HEK293T (cell line): ENCODE results near the gene ZMYM2.

Source experiments
- CTCF ChIA-PET: fragments of 350-600 bp; formaldehyde crosslinking; extraction: SDS; loops from one replicate; lab custom pipeline; 2021; ENCODE audit warnings: antibody characterized with exemption, inconsistent platforms; lab: Yijun Ruan, JAX
- POLR2A ChIA-PET: fragments of 350-600 bp; formaldehyde crosslinking; extraction: SDS; loops from one replicate; lab custom pipeline; 2020; ENCODE audit warnings: antibody characterized with exemption, inconsistent platforms; lab: Yijun Ruan, JAX
- DNase-seq: peaks from one replicate; pipeline ENCODE4 v3.0.0; 2012; ENCODE audit warnings: mixed read lengths; ENCODE audit errors: extremely low spot score
- ARNT ChIP-seq: fragments of 450-650 bp; IDR thresholded peaks from 2 replicates; pipeline ENCODE4 v1.6.1; 2017; ENCODE audit warnings: mild to moderate bottlenecking
- BHLHE40 ChIP-seq: fragments of 450-650 bp; IDR thresholded peaks from 2 replicates; pipeline ENCODE4 v1.6.1; 2016; ENCODE audit warnings: mild to moderate bottlenecking, moderate library complexity, borderline replicate concordance
- CTBP1 ChIP-seq: fragments of 450-650 bp; IDR thresholded peaks from 2 replicates; pipeline ENCODE4 v1.6.1; 2016; ENCODE audit warnings: borderline replicate concordance
- ELF4 ChIP-seq: fragments of 450-650 bp; IDR thresholded peaks from 2 replicates; pipeline ENCODE4 v1.6.1; 2017; ENCODE audit warnings: antibody characterized with exemption
- FOXA1 ChIP-seq: fragments of 450-650 bp; IDR thresholded peaks from 2 replicates; pipeline ENCODE4 v1.6.1; 2016; ENCODE audit warnings: mild to moderate bottlenecking
- FOXK2 ChIP-seq: fragments of 450-650 bp; IDR thresholded peaks from 2 replicates; pipeline ENCODE4 v1.6.1; 2016; ENCODE audit warnings: mild to moderate bottlenecking
- FOXM1 ChIP-seq: fragments of 450-650 bp; IDR thresholded peaks from 2 replicates; pipeline ENCODE4 v1.6.1; 2017; ENCODE audit warnings: mild to moderate bottlenecking, borderline replicate concordance
- HDGF ChIP-seq: fragments of 450-650 bp; IDR thresholded peaks from 2 replicates; pipeline ENCODE4 v1.6.1; 2017; ENCODE audit warnings: antibody characterized with exemption, borderline replicate concordance
- L3MBTL2 ChIP-seq: fragments of 450-650 bp; conservative IDR thresholded peaks from 2 replicates; pipeline ENCODE4 v1.6.1; 2016; ENCODE audit warnings: mild to moderate bottlenecking
- LEF1 ChIP-seq: fragments of 450-650 bp; IDR thresholded peaks from 2 replicates; pipeline ENCODE4 v1.6.1; 2017; ENCODE audit warnings: mild to moderate bottlenecking, borderline replicate concordance
- NFRKB ChIP-seq: fragments of 450-650 bp; IDR thresholded peaks from 2 replicates; pipeline ENCODE4 v1.6.1; 2016; ENCODE audit warnings: mild to moderate bottlenecking, moderate library complexity
- SP1 ChIP-seq: fragments of 450-650 bp; IDR thresholded peaks from 2 replicates; pipeline ENCODE4 v1.6.1; 2017
- SUZ12 ChIP-seq: fragments of 450-650 bp; IDR thresholded peaks from 2 replicates; pipeline ENCODE4 v1.6.1; 2016; ENCODE audit warnings: mild to moderate bottlenecking
- TARDBP ChIP-seq: fragments of 450-650 bp; IDR thresholded peaks from 2 replicates; pipeline ENCODE4 v1.6.1; 2016
- ZNF384 ChIP-seq: fragments of 450-650 bp; IDR thresholded peaks from 2 replicates; pipeline ENCODE4 v1.6.1; 2016
- TF ChIP-seq, protein P1 (sequence below): fragments of 450-650 bp; IDR thresholded peaks from 2 replicates; pipeline ENCODE4 v1.6.1; 2016

The ZMYM2 gene

DNA sequence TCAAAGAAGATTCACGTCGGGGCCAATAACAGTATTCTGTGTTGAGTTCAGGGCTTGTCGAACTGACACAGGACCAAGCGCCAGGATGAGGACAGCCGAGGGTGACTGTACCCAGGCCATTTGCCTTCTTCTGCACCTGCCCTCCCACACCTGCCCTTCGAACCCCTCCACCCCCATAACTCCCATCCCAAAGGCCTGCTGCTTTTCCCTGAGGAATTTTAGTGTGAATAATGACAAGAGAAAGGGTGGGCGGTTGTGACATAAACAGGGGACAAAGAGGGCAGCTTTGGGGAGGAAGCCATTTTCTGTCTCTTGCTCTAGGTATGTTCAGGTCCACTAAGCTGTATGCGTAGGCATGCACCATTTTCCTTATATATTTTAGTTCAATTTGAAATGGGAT is 176.2 kb downstream of the ZMYM2 start:
- no peak for DNase-seq
- TF ChIP-seq ZNF384 (no peak), SUZ12 (no peak), BHLHE40 (no peak), FOXM1 (no peak), SP1 (no peak), CTBP1 (no peak), LEF1 (no peak)
- POLR2A ChIA-PET, result no interaction called here
- CTCF ChIA-PET, result no interaction called here

DNA sequence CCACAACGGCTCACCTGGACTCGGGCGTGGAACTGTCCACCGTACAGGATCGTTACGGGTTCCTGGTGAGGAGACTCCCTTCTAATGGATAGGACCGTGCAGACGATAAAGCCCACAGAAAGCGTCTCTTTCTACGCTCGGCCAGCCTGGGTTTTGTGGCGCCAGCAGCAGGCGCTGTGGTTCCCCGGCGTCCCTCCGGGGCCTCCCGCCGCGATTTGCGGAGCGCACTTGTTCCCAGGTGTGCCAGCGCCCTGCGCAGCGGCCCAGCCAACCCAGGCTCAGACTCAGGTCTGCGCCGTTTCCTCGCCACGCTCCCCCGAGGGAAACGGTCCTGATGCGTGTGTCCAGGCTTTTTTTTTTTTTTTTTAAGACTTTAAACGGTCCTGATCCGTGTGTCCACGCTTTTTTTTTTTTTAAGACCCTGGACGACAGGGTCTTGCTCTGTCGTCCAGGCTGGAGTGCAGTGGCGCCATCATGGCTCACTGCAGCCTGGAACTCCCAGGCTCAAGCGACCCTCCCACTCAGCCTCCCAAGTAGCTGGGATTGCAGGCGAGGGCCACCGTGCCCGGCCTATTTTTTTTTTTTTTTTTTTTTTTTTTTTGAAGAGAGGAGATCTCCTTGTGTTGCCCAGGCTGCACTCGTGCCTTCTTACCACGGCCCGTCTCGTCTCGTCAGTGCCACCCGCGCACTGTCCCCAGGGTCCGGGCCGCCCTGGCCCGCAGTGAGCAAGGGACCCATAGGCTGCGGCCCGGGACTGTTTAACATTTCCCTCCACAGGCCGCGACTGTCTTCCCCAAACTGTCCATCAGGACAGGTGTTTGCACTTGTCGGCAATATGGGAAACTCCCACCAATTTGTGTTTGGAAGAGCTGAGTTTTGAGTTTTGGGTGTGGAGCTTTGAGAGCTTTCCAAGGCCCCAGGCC is 178.5 kb downstream of the ZMYM2 start:
- ChIA-PET POLR2A (no interaction called here), CTCF (no interaction called here)

GRCh38 chr13:20137875-20138274 is 179.3 kb downstream of the ZMYM2 start:
- DNase-seq, result no peak
- CTCF ChIA-PET, result no interaction called here
- POLR2A ChIA-PET, result no interaction called here
- TF ChIP-seq SUZ12, result no peak
- TF ChIP-seq CTBP1, result no peak
- no peak for TF ChIP-seq BHLHE40
- no peak for TF ChIP-seq TARDBP
- no peak for TF ChIP-seq LEF1
- no peak for TF ChIP-seq ZNF384
- TF ChIP-seq, protein P1, sequence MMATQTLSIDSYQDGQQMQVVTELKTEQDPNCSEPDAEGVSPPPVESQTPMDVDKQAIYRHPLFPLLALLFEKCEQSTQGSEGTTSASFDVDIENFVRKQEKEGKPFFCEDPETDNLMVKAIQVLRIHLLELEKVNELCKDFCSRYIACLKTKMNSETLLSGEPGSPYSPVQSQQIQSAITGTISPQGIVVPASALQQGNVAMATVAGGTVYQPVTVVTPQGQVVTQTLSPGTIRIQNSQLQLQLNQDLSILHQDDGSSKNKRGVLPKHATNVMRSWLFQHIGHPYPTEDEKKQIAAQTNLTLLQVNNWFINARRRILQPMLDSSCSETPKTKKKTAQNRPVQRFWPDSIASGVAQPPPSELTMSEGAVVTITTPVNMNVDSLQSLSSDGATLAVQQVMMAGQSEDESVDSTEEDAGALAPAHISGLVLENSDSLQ, result no peak
- TF ChIP-seq FOXK2, result no peak
- TF ChIP-seq FOXA1, result no peak
- no peak for TF ChIP-seq FOXM1
- TF ChIP-seq HDGF, result no peak
- no peak for TF ChIP-seq ARNT
- TF ChIP-seq ELF4, result no peak
- TF ChIP-seq L3MBTL2, result no peak
- TF ChIP-seq NFRKB, result no peak
- no peak for TF ChIP-seq SP1

More for the DNA sequence above, 178.5 kb downstream of the ZMYM2 start:
- no peak for DNase-seq
- TF ChIP-seq ARNT (no peak), FOXA1 (no peak), BHLHE40 (no peak), TARDBP (no peak), ZNF384 (no peak), SUZ12 (no peak), FOXM1 (no peak), FOXK2 (no peak), ELF4 (no peak), HDGF (no peak), LEF1 (no peak), L3MBTL2 (no peak), SP1 (no peak)
- TF ChIP-seq, protein P1, result no peak

DNA sequence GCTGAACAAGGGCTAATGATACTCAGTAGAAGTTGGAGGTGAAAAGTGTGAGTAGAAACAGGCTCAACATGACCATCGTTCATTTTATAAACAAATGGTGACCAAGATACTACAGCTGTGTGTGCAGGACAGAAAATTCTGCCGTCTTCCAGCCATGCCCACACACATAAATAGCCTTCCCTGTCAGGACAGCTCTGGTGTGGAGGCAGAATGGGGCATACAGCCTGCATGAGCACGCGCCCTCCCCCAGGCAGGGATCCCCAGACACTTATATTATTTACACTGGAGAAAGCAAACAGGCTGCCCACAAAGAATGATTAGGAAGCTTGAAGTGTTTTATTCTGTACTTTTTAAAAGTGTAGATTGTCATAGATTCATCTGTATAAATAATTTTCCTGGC is 182.0 kb downstream of the ZMYM2 start:
- TF ChIP-seq FOXM1 (no peak), ZNF384 (no peak), SP1 (no peak), SUZ12 (no peak), BHLHE40 (no peak), L3MBTL2 (no peak), LEF1 (no peak), ELF4 (no peak)
- POLR2A ChIA-PET, result interaction anchor here (2.6 kb wide), 1 partner anchor 13 kb away, joined by 20 read pairs; no protein-coding TSS in a partner anchor
- CTCF ChIA-PET, result no interaction called here
- DNase-seq, result no peak
